ENCODE data around the gene ALOXE3.

DNA sequence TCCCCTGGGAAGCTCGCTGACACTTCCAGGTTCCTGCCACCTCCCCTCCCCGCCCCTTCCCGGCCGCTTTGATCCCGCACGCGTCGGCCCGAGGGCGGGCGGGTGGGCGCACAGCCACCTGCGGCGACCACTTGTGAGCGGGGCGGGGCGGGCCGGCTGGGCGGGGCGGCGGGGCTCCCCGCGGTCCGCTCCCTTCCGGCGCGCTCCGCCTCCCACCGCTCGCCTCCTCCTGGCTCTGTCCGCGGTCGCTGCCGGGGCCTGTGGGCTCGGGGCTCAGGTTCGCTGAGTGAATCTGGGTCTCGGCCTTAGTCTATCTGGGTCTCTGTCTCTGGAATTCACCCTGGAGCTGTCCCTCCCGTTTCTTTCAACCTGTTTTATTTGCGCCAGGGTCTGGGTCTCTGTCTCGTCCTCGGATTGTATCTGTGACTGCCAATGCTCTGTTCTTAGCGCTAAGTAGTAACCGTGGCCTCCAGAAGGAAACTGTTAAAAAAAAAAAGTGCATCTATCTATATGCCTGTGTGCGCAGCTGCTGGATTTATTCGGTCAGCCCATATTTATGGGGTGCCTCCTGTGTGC is 8.3 kb upstream of the ALOXE3 start:
- TF ChIP-seq, protein P1, sequence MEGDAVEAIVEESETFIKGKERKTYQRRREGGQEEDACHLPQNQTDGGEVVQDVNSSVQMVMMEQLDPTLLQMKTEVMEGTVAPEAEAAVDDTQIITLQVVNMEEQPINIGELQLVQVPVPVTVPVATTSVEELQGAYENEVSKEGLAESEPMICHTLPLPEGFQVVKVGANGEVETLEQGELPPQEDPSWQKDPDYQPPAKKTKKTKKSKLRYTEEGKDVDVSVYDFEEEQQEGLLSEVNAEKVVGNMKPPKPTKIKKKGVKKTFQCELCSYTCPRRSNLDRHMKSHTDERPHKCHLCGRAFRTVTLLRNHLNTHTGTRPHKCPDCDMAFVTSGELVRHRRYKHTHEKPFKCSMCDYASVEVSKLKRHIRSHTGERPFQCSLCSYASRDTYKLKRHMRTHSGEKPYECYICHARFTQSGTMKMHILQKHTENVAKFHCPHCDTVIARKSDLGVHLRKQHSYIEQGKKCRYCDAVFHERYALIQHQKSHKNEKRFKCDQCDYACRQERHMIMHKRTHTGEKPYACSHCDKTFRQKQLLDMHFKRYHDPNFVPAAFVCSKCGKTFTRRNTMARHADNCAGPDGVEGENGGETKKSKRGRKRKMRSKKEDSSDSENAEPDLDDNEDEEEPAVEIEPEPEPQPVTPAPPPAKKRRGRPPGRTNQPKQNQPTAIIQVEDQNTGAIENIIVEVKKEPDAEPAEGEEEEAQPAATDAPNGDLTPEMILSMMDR (IDR thresholded peaks at IDR 0.05): no peak
- TF ChIP-seq POLR2AphosphoS5 (IDR thresholded peaks at IDR 0.05) (no peak), POLR2A (IDR thresholded peaks at IDR 0.05) (no peak), EP300 (IDR thresholded peaks at IDR 0.05) (no peak)

Data from sigmoid colon (tissue), 4 donors.